ENCODE data around the gene KMO. TPM values are rescaled to one million over a fixed set of nuclear protein-coding genes. Genes with fewer than 3 reads are reported as not detected.

The KMO gene
- total RNA-seq, 1 donor from 2014 or later: not detected

- Histone ChIP-seq H3K27me3 (no peaks in the 10 kb centered on the region), H3K9me3 (no peaks in the 10 kb centered on the region), H3K27ac (no peak overlapping the region), H3K4me1 (no peaks in the 10 kb centered on the region), H3K4me3 (no peak overlapping the region), H3K36me3 (no peaks in the 10 kb centered on the region)
- no peak for DNase-seq (ENCODE audit: low spot score in 2 of 2)
- intact Hi-C loops (cut with DNase I): no loop called here
- TF ChIP-seq CTCF (IDR thresholded peaks at IDR 0.05): no peak
Measured at GRCh38 chr1:241555526-241555925, 23.3 kb downstream of the KMO start.

- Histone ChIP-seq H3K4me1 (no peaks in the 10 kb centered on the region), H3K36me3 (no peaks in the 10 kb centered on the region), H3K27me3 (no peaks in the 10 kb centered on the region), H3K27ac (no peak overlapping the region), H3K4me3 (no peak overlapping the region), H3K9me3 (no peaks in the 10 kb centered on the region)
- no peak for TF ChIP-seq CTCF (IDR thresholded peaks at IDR 0.05)
- no peak for DNase-seq (ENCODE audit: low spot score in 2 of 2)
- intact Hi-C loops (cut with DNase I): no loop called here
Measured at GRCh38 chr1:241557031-241557430, 24.9 kb downstream of the KMO start.

- H3K27ac ChIP-seq: no peak overlapping the region
- DNase-seq (ENCODE audit: low spot score in 2 of 2): no peak
Measured at GRCh38 chr1:241557551-241558193, 25.5 kb downstream of the KMO start.

GRCh38 chr1:241560146-241560848 is 28.1 kb downstream of the KMO start:
- no peak overlapping the region for H3K27ac ChIP-seq
- DNase-seq (ENCODE audit: low spot score in 2 of 2): no peak
- no peak for TF ChIP-seq CTCF (IDR thresholded peaks at IDR 0.05)
- H3K36me3 ChIP-seq: no peaks in the 10 kb centered on the region
- no peaks in the 10 kb centered on the region for H3K4me1 ChIP-seq
- no peaks in the 10 kb centered on the region for H3K9me3 ChIP-seq
- H3K4me3 ChIP-seq: no peak overlapping the region
- intact Hi-C loops (cut with DNase I): no loop called here
- no peaks in the 10 kb centered on the region for H3K27me3 ChIP-seq

More at GRCh38 chr1:241557551-241558193, 25.5 kb downstream of the KMO start:
- TF ChIP-seq CTCF (IDR thresholded peaks at IDR 0.05): no peak
- intact Hi-C loops (cut with DNase I): no loop called here
- Histone ChIP-seq H3K36me3 (no peaks in the 10 kb centered on the region), H3K27me3 (no peaks in the 10 kb centered on the region), H3K4me1 (no peaks in the 10 kb centered on the region), H3K9me3 (no peaks in the 10 kb centered on the region), H3K4me3 (no peak overlapping the region)

- Histone ChIP-seq H3K36me3 (no peaks in the 10 kb centered on the region), H3K4me1 (no peaks in the 10 kb centered on the region), H3K27me3 (no peaks in the 10 kb centered on the region), H3K27ac (no peak overlapping the region), H3K4me3 (no peak overlapping the region), H3K9me3 (no peaks in the 10 kb centered on the region)
- no peak for TF ChIP-seq CTCF (IDR thresholded peaks at IDR 0.05)
- intact Hi-C loops (cut with DNase I): no loop called here
- no peak for DNase-seq (ENCODE audit: low spot score in 2 of 2)
Measured at GRCh38 chr1:241560849-241561187, 28.6 kb downstream of the KMO start.
